ENCODE data around the gene IZUMO4.

DNA sequence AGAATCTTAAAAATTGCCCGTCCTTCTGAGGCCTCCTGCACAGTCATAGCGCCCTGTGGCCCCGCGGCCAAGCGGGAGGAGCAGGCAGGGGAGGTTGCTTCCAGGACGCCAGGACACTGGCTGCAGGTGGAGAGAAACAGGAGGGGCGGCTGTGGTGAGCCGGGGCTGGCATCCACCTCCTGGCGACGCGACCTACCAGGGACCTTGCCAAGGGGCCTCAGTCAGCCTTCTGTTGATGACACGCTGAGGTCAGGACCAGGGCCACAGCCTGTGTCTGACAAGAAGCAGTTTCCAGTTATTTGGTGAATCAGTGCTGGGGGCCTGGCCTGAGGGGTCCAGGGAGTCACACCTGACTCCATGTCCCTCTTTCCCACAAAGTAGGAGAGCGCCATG is 32.3 kb upstream of the IZUMO4 start:
- TF ChIP-seq GATA3 (IDR thresholded peaks at IDR 0.05; ENCODE audit: low read depth, low read length), result no peak
- no peak for TF ChIP-seq GATA2 (IDR thresholded peaks at IDR 0.05; ENCODE audit: low read depth, low read length)

Data from SH-SY5Y (cell line).